K562 (cell line): ENCODE measurements around the gene NDUFAF4. TPM values are rescaled to one million over a fixed set of nuclear protein-coding genes. Genes with fewer than 3 reads are reported as not detected.

Source experiments
- ATAC-seq: fragments of 200-7000 bp; cut with Tn5 transposase; 3 replicates; pipeline ENCODE4 v1.9.1; 2020; ENCODE audit warnings: moderate library complexity
- BruUV-seq: library from RNA; stranded (reverse); fragments of 400-500 nt; replicated peaks from 2 replicates; lab custom pipeline; 2021; lab: Mats Ljungman, UMichigan
- CTCF ChIA-PET: fragments of 300-600 bp; formaldehyde crosslinking; extraction: SDS; loops from one replicate; lab custom pipeline; 2021; ENCODE audit warnings: low intra/inter-chr PET ratio; lab: Yijun Ruan, JAX
- POLR2A ChIA-PET: fragments of 300-600, 350-650 bp; sonication (Branson Sonifier 250); formaldehyde crosslinking; extraction: SDS; loops from one replicate; lab custom pipeline; 2021; ENCODE audit warnings: antibody characterized with exemption, inconsistent platforms; lab: Yijun Ruan, JAX
- DNase-seq, 4 experiments: peaks; one replicate each; pipeline versions ENCODE4 v3.0.0 to v3.0.0-alpha.2; 2011 to 2018; ENCODE audit warnings: low spot score in 3 of 4, mixed read lengths in 3 of 4; ENCODE audit errors: extremely low read depth in 1 of 4
- FAIRE-seq: peaks from 2 replicates; lab custom pipeline; 2011; peaks lifted over from hg19 to GRCh38; lab: Jason Lieb, UNC
- H2AFZ ChIP-seq: 2 replicates; pipeline ENCODE4 v1.6.0; 2011; ENCODE audit warnings: low read depth, low read length, control low read depth, inconsistent platforms
- H3K27ac ChIP-seq: fragments of 200-600 bp; 3 replicates; pipeline ENCODE4 v1.8.0; 2011; ENCODE audit warnings: low read depth, mild to moderate bottlenecking, control low read depth, inconsistent platforms, low read length, moderate library complexity, mixed read lengths; ENCODE audit errors: extremely low read depth
- H3K27me3 ChIP-seq, 2 experiments: fragments of 300-600 bp in 1 of 2; 2 replicates in 1 of 2; 3 replicates in 1 of 2; pipeline versions ENCODE4 v1.6.0 to v1.8.0; 2011; ENCODE audit warnings: inconsistent platforms in 2 of 2, low read length in 2 of 2, mild to moderate bottlenecking in 1 of 2, mixed read lengths in 1 of 2, moderate library complexity in 1 of 2; ENCODE audit not compliant: control insufficient read depth in 2 of 2, insufficient read depth in 2 of 2
- H3K36me3 ChIP-seq: fragments of 300-600 bp; 3 replicates; pipeline ENCODE4 v1.8.0; 2011; ENCODE audit warnings: mild to moderate bottlenecking, low read length, inconsistent platforms; ENCODE audit not compliant: control insufficient read depth, insufficient read depth
- H3K4me1 ChIP-seq, 2 experiments: fragments of 200-600 bp in 1 of 2; replicated peaks in 1 of 2; 2 replicates in 1 of 2; 3 replicates in 1 of 2; pipeline versions ENCODE4 v1.5.1 to v1.8.0; 2011; ENCODE audit warnings: inconsistent platforms in 2 of 2, low read length in 2 of 2, mild to moderate bottlenecking in 1 of 2, mixed read lengths in 1 of 2, moderate library complexity in 1 of 2; ENCODE audit not compliant: control insufficient read depth in 2 of 2, insufficient read depth in 2 of 2
- H3K4me2 ChIP-seq: 2 replicates; pipeline ENCODE4 v1.6.1; 2011; ENCODE audit warnings: low read length, control low read depth, inconsistent platforms, mixed read lengths; ENCODE audit not compliant: insufficient read depth
- H3K4me3 ChIP-seq: fragments of 200-600 bp; sonication (generic), shearing (Covaris generic); 2 replicates; pipeline ENCODE4 v1.5.1; 2016; ENCODE audit warnings: control low read depth, inconsistent platforms
- H3K79me2 ChIP-seq: fragments of 200-600 bp; 3 replicates; pipeline ENCODE4 v1.8.0; 2011; ENCODE audit warnings: low read length, inconsistent platforms; ENCODE audit not compliant: control insufficient read depth, insufficient read depth
- H3K9ac ChIP-seq, 2 experiments: 2 replicates each; pipeline versions ENCODE4 v1.6.0 to v1.6.1; 2011; ENCODE audit warnings: low read depth in 2 of 2, low read length in 2 of 2, control low read depth in 1 of 2, inconsistent platforms in 1 of 2, mild to moderate bottlenecking in 1 of 2, mixed read lengths in 1 of 2; ENCODE audit not compliant: insufficient read depth in 1 of 2
- H3K9me1 ChIP-seq: one replicate; pipeline ENCODE4 v1.6.0; 2011; ENCODE audit warnings: inconsistent platforms, mild to moderate bottlenecking, low read length, moderate library complexity; ENCODE audit not compliant: control insufficient read depth, insufficient read depth
- H3K9me3 ChIP-seq: replicated peaks from 2 replicates; pipeline ENCODE4 v1.5.1; 2011; ENCODE audit warnings: low read depth, low read length, inconsistent platforms; ENCODE audit not compliant: control insufficient read depth, insufficient read depth
- H4K20me1 ChIP-seq: replicated peaks from 2 replicates; pipeline ENCODE4 v1.6.1; 2011; ENCODE audit warnings: low read length, inconsistent platforms, mixed read lengths; ENCODE audit not compliant: control insufficient read depth, insufficient read depth
- DPF2 ChIP-seq: fragments of 450-650 bp; IDR thresholded peaks from 2 replicates; pipeline ENCODE4 v1.6.1; 2016
- EHMT2 ChIP-seq: fragments of 450-650 bp; IDR thresholded peaks from 2 replicates; pipeline ENCODE4 v1.6.1; 2018; ENCODE audit warnings: antibody characterized with exemption
- GABPA ChIP-seq: fragments of 200-800 bp; sonication (Bioruptor generic); conservative IDR thresholded peaks from 2 replicates; pipeline ENCODE4 v1.6.1; 2016; ENCODE audit warnings: low read depth, missing genetic modification characterization, missing compliant biosample characterization
- NFE2 ChIP-seq: IDR thresholded peaks from 2 replicates; pipeline ENCODE4 v1.6.1; 2014; ENCODE audit warnings: antibody characterized with exemption, low read depth
- NR4A1 ChIP-seq, 2 experiments: fragments of 250-450 bp in 1 of 2; fragments of 450-650 bp in 1 of 2; sonication (Bioruptor Pico) in 1 of 2; IDR thresholded peaks; 2 replicates each; pipeline versions ENCODE4 v1.4.0 to v1.6.1; 2016 to 2020; ENCODE audit warnings: mild to moderate bottlenecking in 2 of 2, missing compliant biosample characterization in 1 of 2, missing genetic modification characterization in 1 of 2, moderate library complexity in 1 of 2
- PHB ChIP-seq: fragments of 250-450 bp; sonication (Bioruptor Pico); IDR thresholded peaks from 2 replicates; pipeline ENCODE4 v1.5.0; 2021
- PML ChIP-seq: IDR thresholded peaks from 2 replicates; pipeline ENCODE4 v1.6.1; 2012; ENCODE audit warnings: low read length, inconsistent platforms
- RBM34 ChIP-seq: fragments of 200-400 bp; formaldehyde crosslinking; IDR thresholded peaks from 2 replicates; pipeline ENCODE4 v1.6.1; 2018; ENCODE audit warnings: low read length, borderline replicate concordance; ENCODE audit not compliant: insufficient read depth
- SMARCE1 ChIP-seq: fragments of 450-650 bp; IDR thresholded peaks from 2 replicates; pipeline ENCODE4 v1.7.1; 2016; ENCODE audit warnings: mild to moderate bottlenecking
- WGBS: fragments of 100-300 bp; shearing (Covaris generic); methylation state at CpG from one replicate; pipeline ENCODE4 v1.1.6; 2016; ENCODE audit warnings: low coverage, mixed read lengths; ENCODE audit not compliant: insufficient coverage; ENCODE audit errors: missing lambda C conversion rate; 5-methylcytosine and 5-hydroxymethylcytosine counted together
- in situ Hi-C: fragments of 300-500 bp; cut with MboI; formaldehyde crosslinking; loops from 4 replicates; pipeline ENCODE4 v1.15.0; 2018; ENCODE audit warnings: inconsistent platforms, mixed read lengths
- intact Hi-C: fragments of 100-400 bp; cut with micrococcal nuclease; formaldehyde crosslinking; loops from 2 replicates; pipeline ENCODE4 v1.14.2; 2022
- polyA plus RNA-seq, 8 experiments: library from polyadenylated mRNA; depleted of rRNA in 4 of 8; stranded (reverse) in 5 of 8; unstranded in 3 of 8; fragments of >200 nt; fragmentation: Nextera tagmentation in 2 of 8; fragmentation: Illumina TruSeq in 1 of 8; extraction: Ambion mirVana in 2 of 8; extraction: Trizol in 1 of 8; gene quantifications; 2 replicates each; pipeline versions ENCODE4 v1.2.1 to v1.2.3, GENCODE V29; 2011 to 2014; ENCODE audit warnings: inconsistent platforms in 1 of 8, missing spikeins in 1 of 8
- total RNA-seq, 7 experiments: library from RNA; depleted of rRNA in 6 of 7; stranded (reverse); fragments of >200 nt in 6 of 7; fragmentation: Illumina TruSeq in 2 of 7; extraction: Trizol in 2 of 7; gene quantifications; 2 replicates each; pipeline versions ENCODE4 v1.2.1 to v1.2.3, GENCODE V29; 2011 to 2021; ENCODE audit warnings: low replicate concordance in 1 of 7
- TF ChIP-seq, protein P1 (sequence below), 2 experiments: fragments of 450-650 bp; IDR thresholded peaks; 2 replicates each; pipeline ENCODE4 v1.6.1; 2018; ENCODE audit warnings: mild to moderate bottlenecking in 2 of 2, low read depth in 1 of 2; ENCODE audit not compliant: partially characterized antibody in 2 of 2
- TF ChIP-seq, protein P2 (sequence below), 3 experiments: fragments of 200-800 bp in 1 of 3; fragments of 250-450 bp in 1 of 3; fragments of 450-650 bp in 1 of 3; sonication (Bioruptor Pico) in 1 of 3; sonication (Bioruptor generic) in 1 of 3; formaldehyde crosslinking in 1 of 3; IDR thresholded peaks; 2 replicates each; pipeline versions ENCODE4 v1.6.1 to v1.8.0; 2016 to 2022; ENCODE audit warnings: mild to moderate bottlenecking in 2 of 3, missing genetic modification characterization in 2 of 3, missing compliant biosample characterization in 1 of 3, moderate library complexity in 1 of 3
- TF ChIP-seq, protein P3 (sequence below): fragments of 200-800 bp; sonication (Bioruptor generic); IDR thresholded peaks from 2 replicates; pipeline ENCODE4 v1.6.1; 2017; ENCODE audit warnings: missing genetic modification characterization, missing compliant biosample characterization

The NDUFAF4 gene
- total and polyA plus RNA-seq, 9 of the 15 experiments (the other 6 are each of a cell fraction or from before 2014, with no cell fraction given), result 45.0 to 418 (median 136) TPM

DNA sequence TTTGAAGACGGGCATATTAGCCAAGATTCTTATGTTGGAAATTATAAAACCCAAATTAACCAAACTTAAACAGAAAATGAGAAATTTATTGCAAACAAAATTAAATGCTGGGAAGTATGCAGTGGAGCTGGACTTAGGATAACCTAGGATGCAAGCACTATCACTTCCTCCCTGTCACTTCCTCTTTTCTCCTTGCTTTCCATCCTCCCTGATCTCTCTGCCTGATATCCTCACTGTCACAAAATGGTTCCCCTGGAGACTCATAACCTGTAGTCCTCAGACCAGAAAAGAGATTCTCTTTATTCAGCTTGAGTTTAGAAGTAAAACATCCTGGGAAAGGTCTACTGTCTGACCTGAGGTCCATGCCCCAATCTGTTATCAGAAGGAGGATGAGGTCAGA lies 19.4 kb upstream of the NDUFAF4 start:
- DNase-seq (peak in 2 of 4 experiments; percentile 36 to 64), ATAC-seq (peak; percentile 92), FAIRE-seq (peak; percentile 80)
- Histone ChIP-seq H3K27me3 (no peaks in the 10 kb centered on the region), H3K27ac (no peak overlapping the region), H3K9ac (no peak overlapping the region), H3K4me1 (peaks cover 0 to 9% of the 10 kb centered on the region in 2 experiments; a peak in 3 of 5 replicates), H3K4me3 (no peak overlapping the region), H3K4me2 (no peak overlapping the region), H3K36me3 (no peaks in the 10 kb centered on the region), H3K9me3 (no peaks in the 10 kb centered on the region), H4K20me1 (no peaks in the 10 kb centered on the region), H2AFZ (peak overlapping the region; percentile 91), H3K79me2 (no peaks in the 10 kb centered on the region), H3K9me1 (no peaks in the 10 kb centered on the region)
- intact Hi-C loops (no loop called here), in situ Hi-C loops (no loop called here)
- 33% methylated on average over 1 of the region's 1 CpG for WGBS
- ChIA-PET POLR2A (no interaction called here), CTCF (no interaction called here)
- BruUV-seq, result no TSS peak
- TF ChIP-seq DPF2 (peak; percentile 88), EHMT2 (peak; percentile 78; the same call in 1 of the 2 replicates), RBM34 (no peak), PML (no peak), GABPA (peak; percentile 79), NR4A1 (CRISPR knock-in tag; IDR thresholded peaks at IDR 0.05) (no peak), NR4A1 (tag; IDR thresholded peaks at IDR 0.05) (no peak), PHB (CRISPR knock-in tag) (no peak), NFE2 (no peak), SMARCE1 (peak; percentile 93)
- TF ChIP-seq, protein P1, sequence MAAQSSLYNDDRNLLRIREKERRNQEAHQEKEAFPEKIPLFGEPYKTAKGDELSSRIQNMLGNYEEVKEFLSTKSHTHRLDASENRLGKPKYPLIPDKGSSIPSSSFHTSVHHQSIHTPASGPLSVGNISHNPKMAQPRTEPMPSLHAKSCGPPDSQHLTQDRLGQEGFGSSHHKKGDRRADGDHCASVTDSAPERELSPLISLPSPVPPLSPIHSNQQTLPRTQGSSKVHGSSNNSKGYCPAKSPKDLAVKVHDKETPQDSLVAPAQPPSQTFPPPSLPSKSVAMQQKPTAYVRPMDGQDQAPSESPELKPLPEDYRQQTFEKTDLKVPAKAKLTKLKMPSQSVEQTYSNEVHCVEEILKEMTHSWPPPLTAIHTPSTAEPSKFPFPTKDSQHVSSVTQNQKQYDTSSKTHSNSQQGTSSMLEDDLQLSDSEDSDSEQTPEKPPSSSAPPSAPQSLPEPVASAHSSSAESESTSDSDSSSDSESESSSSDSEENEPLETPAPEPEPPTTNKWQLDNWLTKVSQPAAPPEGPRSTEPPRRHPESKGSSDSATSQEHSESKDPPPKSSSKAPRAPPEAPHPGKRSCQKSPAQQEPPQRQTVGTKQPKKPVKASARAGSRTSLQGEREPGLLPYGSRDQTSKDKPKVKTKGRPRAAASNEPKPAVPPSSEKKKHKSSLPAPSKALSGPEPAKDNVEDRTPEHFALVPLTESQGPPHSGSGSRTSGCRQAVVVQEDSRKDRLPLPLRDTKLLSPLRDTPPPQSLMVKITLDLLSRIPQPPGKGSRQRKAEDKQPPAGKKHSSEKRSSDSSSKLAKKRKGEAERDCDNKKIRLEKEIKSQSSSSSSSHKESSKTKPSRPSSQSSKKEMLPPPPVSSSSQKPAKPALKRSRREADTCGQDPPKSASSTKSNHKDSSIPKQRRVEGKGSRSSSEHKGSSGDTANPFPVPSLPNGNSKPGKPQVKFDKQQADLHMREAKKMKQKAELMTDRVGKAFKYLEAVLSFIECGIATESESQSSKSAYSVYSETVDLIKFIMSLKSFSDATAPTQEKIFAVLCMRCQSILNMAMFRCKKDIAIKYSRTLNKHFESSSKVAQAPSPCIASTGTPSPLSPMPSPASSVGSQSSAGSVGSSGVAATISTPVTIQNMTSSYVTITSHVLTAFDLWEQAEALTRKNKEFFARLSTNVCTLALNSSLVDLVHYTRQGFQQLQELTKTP (IDR thresholded peaks at IDR 0.05; ENCODE audit: low read depth in 1 of 2, partially characterized antibody in 2 of 2), result no peak
- TF ChIP-seq, protein P2, sequence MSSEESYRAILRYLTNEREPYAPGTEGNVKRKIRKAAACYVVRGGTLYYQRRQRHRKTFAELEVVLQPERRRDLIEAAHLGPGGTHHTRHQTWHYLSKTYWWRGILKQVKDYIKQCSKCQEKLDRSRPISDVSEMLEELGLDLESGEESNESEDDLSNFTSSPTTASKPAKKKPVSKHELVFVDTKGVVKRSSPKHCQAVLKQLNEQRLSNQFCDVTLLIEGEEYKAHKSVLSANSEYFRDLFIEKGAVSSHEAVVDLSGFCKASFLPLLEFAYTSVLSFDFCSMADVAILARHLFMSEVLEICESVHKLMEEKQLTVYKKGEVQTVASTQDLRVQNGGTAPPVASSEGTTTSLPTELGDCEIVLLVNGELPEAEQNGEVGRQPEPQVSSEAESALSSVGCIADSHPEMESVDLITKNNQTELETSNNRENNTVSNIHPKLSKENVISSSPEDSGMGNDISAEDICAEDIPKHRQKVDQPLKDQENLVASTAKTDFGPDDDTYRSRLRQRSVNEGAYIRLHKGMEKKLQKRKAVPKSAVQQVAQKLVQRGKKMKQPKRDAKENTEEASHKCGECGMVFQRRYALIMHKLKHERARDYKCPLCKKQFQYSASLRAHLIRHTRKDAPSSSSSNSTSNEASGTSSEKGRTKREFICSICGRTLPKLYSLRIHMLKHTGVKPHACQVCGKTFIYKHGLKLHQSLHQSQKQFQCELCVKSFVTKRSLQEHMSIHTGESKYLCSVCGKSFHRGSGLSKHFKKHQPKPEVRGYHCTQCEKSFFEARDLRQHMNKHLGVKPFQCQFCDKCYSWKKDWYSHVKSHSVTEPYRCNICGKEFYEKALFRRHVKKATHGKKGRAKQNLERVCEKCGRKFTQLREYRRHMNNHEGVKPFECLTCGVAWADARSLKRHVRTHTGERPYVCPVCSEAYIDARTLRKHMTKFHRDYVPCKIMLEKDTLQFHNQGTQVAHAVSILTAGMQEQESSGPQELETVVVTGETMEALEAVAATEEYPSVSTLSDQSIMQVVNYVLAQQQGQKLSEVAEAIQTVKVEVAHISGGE (CRISPR knock-in tag; IDR thresholded peaks at IDR 0.05), result peak in 1 of 3 experiments; percentile 62; a peak in 2 of 6 replicates
- TF ChIP-seq, protein P3, sequence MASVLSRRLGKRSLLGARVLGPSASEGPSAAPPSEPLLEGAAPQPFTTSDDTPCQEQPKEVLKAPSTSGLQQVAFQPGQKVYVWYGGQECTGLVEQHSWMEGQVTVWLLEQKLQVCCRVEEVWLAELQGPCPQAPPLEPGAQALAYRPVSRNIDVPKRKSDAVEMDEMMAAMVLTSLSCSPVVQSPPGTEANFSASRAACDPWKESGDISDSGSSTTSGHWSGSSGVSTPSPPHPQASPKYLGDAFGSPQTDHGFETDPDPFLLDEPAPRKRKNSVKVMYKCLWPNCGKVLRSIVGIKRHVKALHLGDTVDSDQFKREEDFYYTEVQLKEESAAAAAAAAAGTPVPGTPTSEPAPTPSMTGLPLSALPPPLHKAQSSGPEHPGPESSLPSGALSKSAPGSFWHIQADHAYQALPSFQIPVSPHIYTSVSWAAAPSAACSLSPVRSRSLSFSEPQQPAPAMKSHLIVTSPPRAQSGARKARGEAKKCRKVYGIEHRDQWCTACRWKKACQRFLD, result 0 out of 2 replicates have a peak, but pooled peaks have one; percentile 50
